Epidermal melanocyte (primary cell): ENCODE data around the gene AKR1A1.
"Not testable (repeated sequence)": the region's sequence is repeated elsewhere in the genome, so short reads cannot be mapped to it uniquely, and the experiment has no call there.

Experiments used
- DNase-seq: peaks from one replicate; pipeline ENCODE4 v3.0.0; 2011; ENCODE audit warnings: low spot score; ENCODE audit not compliant: insufficient read length

The AKR1A1 gene

DNA sequence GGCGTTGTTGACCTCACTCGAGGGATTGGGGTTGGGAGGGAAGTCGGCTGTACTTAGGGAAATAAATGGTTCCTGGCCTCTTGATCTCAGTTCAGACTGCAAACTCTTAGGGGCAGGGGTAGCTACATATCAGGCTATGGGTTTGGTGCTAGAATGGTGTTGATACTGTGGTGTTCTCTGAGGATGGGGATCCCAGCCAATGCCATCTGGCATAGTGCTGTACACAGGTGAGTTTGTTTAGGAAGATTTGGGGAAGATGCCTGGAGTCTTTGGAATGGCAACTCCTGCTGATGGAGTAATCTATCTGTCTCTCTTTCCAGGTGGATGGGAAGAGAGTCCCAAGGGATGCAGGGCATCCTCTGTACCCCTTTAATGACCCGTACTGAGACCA, 18.9 kb downstream of the AKR1A1 start:
- no peak for DNase-seq

GRCh38 chr1:45569962-45570581, 19.4 kb downstream of the AKR1A1 start:
- DNase-seq, result peak; percentile 66

DNA sequence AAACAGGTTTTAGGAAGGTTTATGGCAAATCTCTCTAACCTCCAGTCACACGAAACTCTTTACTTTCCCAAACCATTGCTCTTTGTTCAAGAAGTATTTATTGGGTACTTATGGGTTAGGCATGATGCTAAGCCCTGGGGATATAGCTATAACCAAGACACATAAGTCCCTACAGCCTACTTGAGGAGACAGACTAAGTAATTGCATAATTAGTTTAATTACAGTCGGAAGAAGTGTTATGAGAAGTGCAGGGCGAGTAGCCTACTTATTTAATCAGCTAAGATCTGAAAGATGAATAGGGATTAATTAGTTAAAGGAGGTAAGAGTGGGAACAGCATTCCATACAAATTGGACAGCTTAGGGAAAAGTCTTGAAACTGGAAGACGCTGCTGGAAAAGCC, 20.0 kb downstream of the AKR1A1 start:
- no peak for DNase-seq

DNA sequence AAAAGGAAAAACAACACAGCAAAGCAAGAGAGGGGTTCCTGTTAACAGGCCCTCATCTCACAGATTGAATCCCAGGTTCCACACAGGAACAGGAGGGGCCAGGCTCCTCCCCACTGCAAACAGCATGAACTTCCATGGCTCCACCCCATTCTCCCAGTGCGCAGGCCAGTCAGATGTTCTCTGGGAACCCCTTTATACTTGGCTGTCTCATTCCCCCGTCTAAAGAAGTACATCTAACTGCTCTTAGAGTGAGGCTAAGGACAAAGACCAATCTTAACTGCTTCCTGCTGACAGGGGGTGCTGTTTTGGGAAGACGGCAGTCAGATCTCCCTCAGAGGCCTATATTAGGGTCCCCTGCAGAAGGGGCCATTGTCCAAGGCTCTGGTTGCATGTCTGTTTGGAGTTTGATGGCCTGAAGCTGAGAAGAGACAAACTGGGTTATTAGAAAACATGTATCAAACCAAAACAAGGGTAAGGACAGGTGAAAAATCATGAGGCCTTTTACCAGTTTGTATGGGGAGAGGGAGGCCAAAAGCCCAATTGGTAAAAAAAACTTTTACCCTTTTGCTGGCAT, 22.7 kb downstream of the AKR1A1 start:
- DNase-seq, result no peak

- no peak for DNase-seq
Observed at GRCh38 chr1:45574105-45574626, 23.5 kb downstream of the AKR1A1 start.

DNA sequence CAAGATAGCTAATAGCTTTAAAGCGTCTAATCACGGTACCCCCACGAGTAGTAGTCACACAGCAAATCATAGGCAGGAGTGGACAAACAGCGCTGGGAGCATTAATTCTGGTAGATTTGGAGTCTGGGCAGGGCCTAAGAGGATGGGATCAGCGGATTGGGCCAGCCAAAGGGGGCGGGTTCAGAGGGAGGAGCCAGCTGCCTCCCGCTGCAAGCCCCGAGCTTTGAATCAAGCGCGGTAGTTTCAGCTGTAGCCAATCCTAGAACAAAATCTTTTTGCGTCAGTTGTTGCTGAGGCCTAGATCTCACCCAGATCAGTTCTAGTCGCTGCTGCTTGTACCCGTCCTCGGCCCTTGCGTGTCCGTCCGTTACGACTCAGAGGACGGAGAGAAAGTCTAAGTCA, 32.6 kb downstream of the AKR1A1 start:
- peak; percentile 96 for DNase-seq

DNA sequence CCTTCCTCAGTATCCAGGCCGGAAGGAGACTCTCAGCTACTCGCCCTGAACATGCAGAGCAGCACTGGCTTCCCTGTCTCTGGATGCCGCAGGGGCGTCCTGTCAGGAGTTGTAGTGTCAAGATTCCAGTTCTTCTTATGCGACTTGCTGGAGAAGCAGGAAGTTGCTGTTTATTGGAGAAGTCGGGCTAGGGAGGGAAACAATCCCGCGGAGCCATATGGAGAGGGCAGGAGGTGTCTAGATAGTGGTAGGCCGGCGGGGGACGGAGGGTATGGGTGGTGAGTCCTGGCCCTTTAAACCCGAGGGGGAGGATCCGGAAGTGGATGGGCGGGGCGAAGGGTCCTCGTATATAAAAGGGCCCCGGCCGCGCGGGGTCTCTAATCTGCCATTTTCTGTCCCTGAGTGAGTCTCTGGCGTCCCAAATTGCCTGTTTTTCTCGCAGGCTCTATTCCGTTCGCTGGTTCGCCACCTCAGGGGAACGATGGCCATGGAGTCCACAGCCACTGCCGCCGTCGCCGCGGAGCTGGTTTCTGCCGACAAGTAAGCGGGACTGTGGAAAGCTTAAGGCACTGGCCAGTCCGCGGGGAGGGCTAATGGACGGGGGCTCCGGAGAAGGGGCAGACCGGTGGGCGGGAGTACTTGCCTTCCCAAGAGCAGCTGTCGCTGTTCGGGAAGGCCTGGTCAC, 33.2 kb downstream of the AKR1A1 start, which contains the start of gene NASP:
Gene NASP, plus strand, starts transcription at position 376 of the 685 bp plus-strand sequence. Its CDS starts 106 bp downstream, at position 482.
- DNase-seq, result peak; percentile 66

DNA sequence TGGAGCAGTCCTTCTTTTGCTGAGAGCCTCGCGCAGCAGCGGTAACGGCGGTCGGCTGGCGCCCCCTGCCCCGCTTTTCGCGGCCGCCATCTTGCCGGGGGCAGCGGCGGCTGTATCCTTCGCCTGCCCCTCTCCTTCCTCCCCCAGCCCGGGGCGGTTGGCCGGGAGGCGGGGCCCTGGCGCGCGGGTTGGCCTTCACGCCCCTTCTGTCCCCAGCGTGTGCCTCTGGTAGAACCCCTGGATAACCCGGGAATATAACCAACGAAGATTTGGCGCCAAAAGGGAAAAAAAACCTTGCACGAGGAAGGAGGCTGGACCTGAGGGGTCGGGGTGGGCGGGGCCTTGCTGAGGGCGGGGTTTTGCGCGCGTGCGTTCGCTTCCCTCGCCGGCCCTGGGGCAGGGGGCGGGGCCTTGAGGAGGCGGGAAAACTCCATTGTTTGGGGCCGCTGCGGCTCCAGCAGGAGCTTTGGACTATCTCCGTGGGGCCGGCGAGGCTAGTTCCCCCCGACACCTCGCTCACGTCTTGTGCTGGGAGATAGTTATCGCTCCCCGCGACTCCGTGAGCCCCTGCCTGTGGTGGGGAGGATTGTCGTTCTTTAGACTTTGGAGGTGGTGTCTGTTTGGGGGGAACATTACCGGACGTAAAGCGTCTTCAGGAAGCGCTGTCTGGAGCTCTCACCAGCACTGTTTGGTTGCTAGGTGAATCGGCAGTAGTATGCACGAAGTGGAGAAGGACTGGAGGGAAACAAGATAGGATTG, 33.9 kb downstream of the AKR1A1 start:
- DNase-seq, result peak; percentile 79

- no peak for DNase-seq
Observed at GRCh38 chr1:45585110-45585426, 34.4 kb downstream of the AKR1A1 start.

DNA sequence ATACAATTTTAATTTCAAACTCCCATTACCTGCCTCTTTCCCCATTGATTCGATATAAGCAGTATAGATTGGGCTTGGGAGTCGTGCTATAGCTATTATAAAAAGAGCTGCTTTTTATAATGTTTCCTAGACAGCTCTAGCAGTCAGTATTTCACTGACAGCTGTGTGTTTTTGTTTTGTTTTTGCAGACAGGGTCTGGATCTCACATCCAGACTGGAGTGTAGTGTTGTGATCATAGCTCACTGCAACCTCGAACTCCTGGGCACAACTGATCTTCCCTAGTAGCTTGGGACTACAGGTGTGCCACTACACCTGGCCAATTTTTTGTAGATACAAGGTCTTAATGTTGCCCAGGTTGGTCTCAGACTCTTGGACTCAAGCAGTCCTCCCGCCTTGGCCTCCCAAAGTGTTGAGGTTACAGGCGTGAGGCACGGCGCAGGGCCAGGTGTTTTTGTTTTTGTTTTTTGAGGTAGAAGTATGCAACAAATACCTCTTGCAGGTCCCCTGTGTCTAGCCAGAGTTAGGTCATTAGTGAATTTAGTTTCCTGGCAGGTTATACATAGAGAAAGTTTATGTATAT, 35.0 kb downstream of the AKR1A1 start:
- DNase-seq, result no peak

- no peak for DNase-seq
Observed at GRCh38 chr1:45586769-45587168, 36.1 kb downstream of the AKR1A1 start.

- DNase-seq, result no peak
Observed at GRCh38 chr1:45589861-45590260, 39.2 kb downstream of the AKR1A1 start.

DNA sequence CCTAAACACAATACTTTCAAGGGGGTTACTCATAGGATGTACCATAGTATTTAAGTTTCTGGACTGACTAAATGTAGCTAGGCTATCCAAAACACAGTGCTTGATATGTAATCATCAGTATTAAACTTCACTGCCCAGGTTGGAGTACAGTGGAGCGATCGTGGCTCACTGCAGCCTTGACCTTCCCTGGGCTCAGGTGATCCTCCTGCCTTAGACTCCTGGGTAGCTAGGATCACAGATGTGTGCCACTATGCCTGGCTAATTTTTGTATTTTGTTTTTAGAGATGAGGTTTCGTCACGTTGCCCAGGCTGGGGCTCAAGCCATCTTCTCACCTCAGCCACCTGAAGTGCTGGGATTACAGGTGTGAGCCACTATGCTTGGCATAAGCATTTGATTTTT, 43.8 kb downstream of the AKR1A1 start:
- DNase-seq, result no peak

DNA sequence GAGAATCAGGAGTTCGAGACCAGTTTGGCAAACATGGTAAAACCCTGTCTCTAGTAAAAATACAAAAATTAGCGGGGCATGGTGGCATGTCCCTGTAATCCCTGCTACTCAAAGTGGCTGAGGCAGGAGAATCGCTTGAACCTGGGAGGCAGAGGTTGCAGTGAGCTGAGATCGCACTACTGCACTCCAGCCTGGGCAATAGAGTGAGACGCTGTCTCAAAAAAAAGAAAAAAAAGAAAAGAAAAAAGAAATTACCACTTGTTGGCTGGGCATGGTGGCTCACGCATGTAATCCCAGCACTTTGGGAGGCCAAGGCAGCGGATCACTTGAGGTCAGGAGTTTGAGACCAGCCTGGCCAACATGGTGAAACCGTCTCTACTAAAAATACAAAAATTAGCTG, 46.1 kb downstream of the AKR1A1 start:
- DNase-seq, result not testable (repeated sequence)

DNA sequence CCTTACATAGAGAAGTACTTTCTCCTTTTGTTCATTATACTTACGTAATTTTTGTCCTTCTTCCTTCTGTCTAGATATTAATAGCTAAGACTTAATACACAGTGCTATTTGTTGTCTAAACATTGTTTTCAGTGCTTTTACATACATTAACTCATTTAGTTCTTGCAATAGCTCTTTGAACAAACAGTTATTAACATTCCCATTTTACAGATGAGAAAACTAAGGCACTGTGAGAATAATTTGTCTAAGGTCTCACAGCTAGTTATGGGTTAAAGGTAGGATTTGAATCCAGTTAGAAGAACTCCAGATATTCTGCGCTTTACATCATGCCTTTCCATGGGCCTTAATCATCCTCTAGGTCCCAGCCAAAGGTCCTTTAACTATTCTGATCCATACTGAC, 53.6 kb downstream of the AKR1A1 start:
- DNase-seq, result no peak

DNA sequence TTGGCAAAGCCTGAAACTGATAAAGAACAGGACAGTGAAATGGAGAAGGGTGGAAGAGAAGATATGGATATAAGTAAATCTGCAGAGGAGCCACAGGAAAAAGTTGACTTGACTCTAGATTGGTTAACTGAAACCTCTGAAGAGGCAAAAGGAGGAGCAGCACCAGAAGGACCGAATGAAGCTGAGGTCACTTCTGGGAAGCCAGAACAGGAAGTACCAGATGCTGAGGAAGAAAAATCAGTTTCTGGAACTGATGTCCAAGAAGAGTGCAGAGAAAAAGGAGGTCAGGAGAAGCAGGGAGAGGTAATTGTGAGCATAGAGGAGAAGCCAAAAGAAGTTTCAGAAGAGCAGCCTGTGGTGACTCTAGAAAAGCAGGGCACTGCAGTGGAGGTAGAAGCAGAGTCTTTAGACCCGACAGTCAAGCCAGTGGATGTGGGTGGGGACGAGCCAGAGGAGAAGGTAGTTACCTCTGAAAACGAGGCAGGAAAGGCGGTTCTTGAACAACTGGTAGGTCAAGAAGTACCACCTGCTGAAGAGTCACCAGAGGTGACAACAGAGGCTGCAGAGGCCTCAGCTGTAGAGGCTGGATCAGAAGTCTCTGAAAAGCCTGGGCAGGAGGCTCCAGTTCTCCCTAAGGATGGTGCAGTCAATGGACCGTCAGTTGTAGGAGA, 56.9 kb downstream of the AKR1A1 start:
- no peak for DNase-seq

- no peak for DNase-seq
Observed at GRCh38 chr1:45608175-45609156, 57.8 kb downstream of the AKR1A1 start.

DNA sequence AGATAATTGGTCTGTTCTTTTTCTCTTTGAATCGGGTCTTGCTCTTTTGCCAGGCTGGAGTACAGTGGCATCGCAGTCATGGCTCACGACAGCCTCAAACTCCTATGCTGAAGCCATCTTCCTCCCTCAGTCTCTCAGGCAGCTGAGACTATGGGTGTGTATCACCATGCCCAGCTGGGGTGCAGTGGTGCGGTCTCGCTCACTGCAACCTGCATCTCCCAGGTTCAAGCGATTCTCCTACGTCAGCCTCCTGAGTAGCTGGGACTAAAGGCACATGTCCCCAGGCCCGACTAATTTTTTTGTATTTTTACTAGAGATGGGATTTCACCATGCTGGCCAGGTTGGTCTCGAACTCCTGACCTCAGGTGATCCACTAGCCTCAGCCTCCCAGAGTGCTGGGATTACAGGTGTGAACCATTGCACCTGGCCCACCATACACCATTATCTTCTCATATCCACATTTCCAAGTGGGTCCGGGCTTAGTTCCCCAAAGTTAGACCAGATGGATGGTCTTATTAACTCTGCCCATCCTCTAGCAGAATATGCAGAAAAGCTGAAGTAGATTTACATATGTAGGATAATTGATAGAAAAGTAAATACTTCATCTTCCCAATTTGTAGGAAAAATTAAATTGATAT, 60.1 kb downstream of the AKR1A1 start:
- DNase-seq, result no peak

- DNase-seq, result no peak
Observed at GRCh38 chr1:45612941-45613579, 62.4 kb downstream of the AKR1A1 start.
